HEK293 (cell line): ENCODE results near the gene VPS18.
A peak's percentile ranks its signal among the peaks of the same experiment; 100 is the strongest.

Experiments
- BCL6B ChIP-seq: fragments of 450-650 bp; formaldehyde crosslinking; IDR thresholded peaks from 2 replicates; pipeline ENCODE4 v1.5.1; 2017; ENCODE audit warnings: missing biosample characterization, missing genetic modification characterization
- ELK4 ChIP-seq: IDR thresholded peaks from 2 replicates; pipeline ENCODE4 v1.6.1; 2011; ENCODE audit warnings: mild to moderate bottlenecking, low read depth, low read length, borderline replicate concordance
- KLF9 ChIP-seq: fragments of 450-650 bp; formaldehyde crosslinking; IDR thresholded peaks from 2 replicates; pipeline ENCODE4 v1.5.1; 2016; ENCODE audit warnings: missing biosample characterization, missing genetic modification characterization, low read depth
- RBAK ChIP-seq: fragments of 450-650 bp; formaldehyde crosslinking; IDR thresholded peaks from 2 replicates; pipeline ENCODE4 v1.5.1; 2016; ENCODE audit warnings: missing biosample characterization, missing genetic modification characterization
- SALL2 ChIP-seq: fragments of 450-650 bp; formaldehyde crosslinking; IDR thresholded peaks from 2 replicates; pipeline ENCODE4 v1.5.0; 2017; ENCODE audit warnings: missing biosample characterization, mild to moderate bottlenecking, missing genetic modification characterization, borderline replicate concordance
- TRIM28 ChIP-seq: IDR thresholded peaks from 2 replicates; pipeline ENCODE4 v1.6.1; 2011; ENCODE audit warnings: low read length, control low read depth, borderline replicate concordance
- YY1 ChIP-seq: fragments of 450-650 bp; formaldehyde crosslinking; IDR thresholded peaks from 2 replicates; pipeline ENCODE4 v1.5.1; 2018; ENCODE audit warnings: missing biosample characterization, missing genetic modification characterization
- YY2 ChIP-seq: fragments of 450-650 bp; formaldehyde crosslinking; IDR thresholded peaks from 2 replicates; pipeline ENCODE4 v1.5.1; 2016; ENCODE audit warnings: missing biosample characterization, missing genetic modification characterization
- ZBTB20 ChIP-seq: fragments of 450-650 bp; formaldehyde crosslinking; IDR thresholded peaks from 2 replicates; pipeline ENCODE4 v1.5.1; 2016; ENCODE audit warnings: missing biosample characterization, missing genetic modification characterization
- ZBTB49 ChIP-seq: fragments of 450-650 bp; formaldehyde crosslinking; IDR thresholded peaks from 2 replicates; pipeline ENCODE4 v1.5.1; 2016; ENCODE audit warnings: missing biosample characterization, missing genetic modification characterization, low read depth
- ZNF112 ChIP-seq: fragments of 450-650 bp; formaldehyde crosslinking; IDR thresholded peaks from 2 replicates; pipeline ENCODE4 v1.5.0; 2017; ENCODE audit warnings: missing biosample characterization, missing genetic modification characterization
- ZNF133 ChIP-seq: fragments of 450-650 bp; formaldehyde crosslinking; IDR thresholded peaks from 2 replicates; pipeline ENCODE4 v1.5.1; 2016; ENCODE audit warnings: missing biosample characterization, missing genetic modification characterization
- ZNF239 ChIP-seq: fragments of 450-650 bp; formaldehyde crosslinking; IDR thresholded peaks from 2 replicates; pipeline ENCODE4 v1.5.1; 2016; ENCODE audit warnings: missing biosample characterization, missing genetic modification characterization
- ZNF248 ChIP-seq: fragments of 450-650 bp; formaldehyde crosslinking; IDR thresholded peaks from 2 replicates; pipeline ENCODE4 v1.5.1; 2017; ENCODE audit warnings: missing biosample characterization, missing genetic modification characterization
- ZNF280C ChIP-seq: fragments of 450-650 bp; formaldehyde crosslinking; IDR thresholded peaks from 2 replicates; pipeline ENCODE4 v1.5.1; 2016; ENCODE audit warnings: missing biosample characterization, missing genetic modification characterization
- ZNF354C ChIP-seq: fragments of 450-650 bp; formaldehyde crosslinking; IDR thresholded peaks from 2 replicates; pipeline ENCODE4 v1.5.1; 2016; ENCODE audit warnings: missing biosample characterization, missing genetic modification characterization, low read depth, borderline replicate concordance
- ZNF366 ChIP-seq: fragments of 450-650 bp; formaldehyde crosslinking; conservative IDR thresholded peaks from 2 replicates; pipeline ENCODE4 v1.5.1; 2016; ENCODE audit warnings: missing biosample characterization, missing genetic modification characterization
- ZNF433 ChIP-seq: fragments of 450-650 bp; formaldehyde crosslinking; IDR thresholded peaks from 2 replicates; pipeline ENCODE4 v1.5.1; 2016; ENCODE audit warnings: missing biosample characterization, missing genetic modification characterization, low read depth
- ZNF449 ChIP-seq: fragments of 450-650 bp; formaldehyde crosslinking; IDR thresholded peaks from 2 replicates; pipeline ENCODE4 v1.5.1; 2017; ENCODE audit warnings: missing biosample characterization, mild to moderate bottlenecking, missing genetic modification characterization, moderate library complexity
- ZNF510 ChIP-seq: fragments of 450-650 bp; formaldehyde crosslinking; IDR thresholded peaks from 2 replicates; pipeline ENCODE4 v1.5.1; 2018; ENCODE audit warnings: mild to moderate bottlenecking, missing genetic modification characterization, missing biosample characterization; ENCODE audit not compliant: insufficient replicate concordance
- ZNF529 ChIP-seq: fragments of 450-650 bp; formaldehyde crosslinking; IDR thresholded peaks from 2 replicates; pipeline ENCODE4 v1.5.1; 2017; ENCODE audit warnings: missing genetic modification characterization, missing biosample characterization; ENCODE audit not compliant: insufficient replicate concordance
- ZNF548 ChIP-seq: fragments of 450-650 bp; formaldehyde crosslinking; IDR thresholded peaks from 2 replicates; pipeline ENCODE4 v1.5.1; 2016; ENCODE audit warnings: missing biosample characterization, missing genetic modification characterization
- ZNF580 ChIP-seq: fragments of 450-650 bp; formaldehyde crosslinking; IDR thresholded peaks from 2 replicates; pipeline ENCODE4 v1.5.1; 2016; ENCODE audit warnings: missing biosample characterization, missing genetic modification characterization
- ZNF626 ChIP-seq: fragments of 450-650 bp; sonication (Bioruptor Pico); formaldehyde crosslinking; IDR thresholded peaks from 2 replicates; pipeline ENCODE4 v1.5.1; 2018; ENCODE audit warnings: missing biosample characterization, missing genetic modification characterization, inconsistent platforms
- ZNF692 ChIP-seq: fragments of 450-650 bp; formaldehyde crosslinking; IDR thresholded peaks from 2 replicates; pipeline ENCODE4 v1.5.1; 2016; ENCODE audit warnings: missing biosample characterization, missing genetic modification characterization
- ZSCAN18 ChIP-seq: fragments of 450-650 bp; formaldehyde crosslinking; IDR thresholded peaks from 2 replicates; pipeline ENCODE4 v1.5.1; 2016; ENCODE audit warnings: missing biosample characterization, missing genetic modification characterization

VPS18 gene

GRCh38 chr15:40929660-40930429 lies 35.6 kb downstream of the VPS18 start (continued):
- TF ChIP-seq ZNF529 (tag by site-specific recombination): no peak
- TF ChIP-seq SALL2: no peak
- no peak for TF ChIP-seq ZNF354C (tag by site-specific recombination)
- no peak for TF ChIP-seq YY1 (tag by site-specific recombination)
- no peak for TF ChIP-seq RBAK (tag by site-specific recombination)
- 0 out of 2 replicates have a peak, but pooled peaks have one; percentile 14 for TF ChIP-seq ZNF692 (tag by site-specific recombination)
- TF ChIP-seq ZBTB49 (tag by site-specific recombination): no peak
- TF ChIP-seq ZNF433: no peak
- no peak for TF ChIP-seq ZNF133 (tag by site-specific recombination)
- no peak for TF ChIP-seq TRIM28
- no peak for TF ChIP-seq ZNF248 (tag by site-specific recombination)
- TF ChIP-seq ELK4: no peak
- no peak for TF ChIP-seq ZNF580 (tag by site-specific recombination)
- no peak for TF ChIP-seq ZNF112
- TF ChIP-seq ZNF548: no peak
- no peak for TF ChIP-seq ZSCAN18 (tag by site-specific recombination)
- TF ChIP-seq ZNF239: no peak
- no peak for TF ChIP-seq ZNF280C
- TF ChIP-seq BCL6B (tag by site-specific recombination): no peak
- TF ChIP-seq ZNF449 (tag by site-specific recombination): peak; percentile 66
- TF ChIP-seq ZNF366: peak; percentile 55; the same call in 1 of the 2 replicates
- TF ChIP-seq YY2 (tag by site-specific recombination): no peak
- no peak for TF ChIP-seq KLF9
- TF ChIP-seq ZBTB20 (tag by site-specific recombination): no peak
- no peak for TF ChIP-seq ZNF626
- no peak for TF ChIP-seq ZNF510 (tag by site-specific recombination)
- TF ChIP-seq, all 188 proteins: peak for 14
